Coronary artery (tissue), 2 donors: ENCODE measurements around the gene THUMPD1.
"Not testable (repeated sequence)": the region's sequence is repeated elsewhere in the genome, so short reads cannot be mapped to it uniquely, and the experiment has no call there.

Experiments used
- DNase-seq: peaks from one replicate; pipeline ENCODE4 v3.0.0-alpha.2; 2017; ENCODE audit warnings: low spot score
- H3K27ac ChIP-seq, 2 donors: fragments of 200-600 bp; sonication (generic); one replicate each; pipeline ENCODE4 v1.5.1; 2016 to 2019
- H3K4me3 ChIP-seq: fragments of 200-600 bp; sonication (generic); 2 replicates; pipeline ENCODE4 v1.5.1; 2016; ENCODE audit warnings: mild to moderate bottlenecking, moderate library complexity
- CTCF ChIP-seq: fragments of 200-600 bp; sonication (generic); IDR thresholded peaks from one replicate; pipeline ENCODE4 v1.5.1; 2019; ENCODE audit warnings: antibody characterized with exemption

The THUMPD1 gene

GRCh38 chr16:20695024-20695423, 46.6 kb downstream of the THUMPD1 start:
- Histone ChIP-seq H3K27ac (no peak overlapping the region), H3K4me3 (no peak overlapping the region)
- TF ChIP-seq CTCF = no peak
- DNase-seq = no peak

DNA sequence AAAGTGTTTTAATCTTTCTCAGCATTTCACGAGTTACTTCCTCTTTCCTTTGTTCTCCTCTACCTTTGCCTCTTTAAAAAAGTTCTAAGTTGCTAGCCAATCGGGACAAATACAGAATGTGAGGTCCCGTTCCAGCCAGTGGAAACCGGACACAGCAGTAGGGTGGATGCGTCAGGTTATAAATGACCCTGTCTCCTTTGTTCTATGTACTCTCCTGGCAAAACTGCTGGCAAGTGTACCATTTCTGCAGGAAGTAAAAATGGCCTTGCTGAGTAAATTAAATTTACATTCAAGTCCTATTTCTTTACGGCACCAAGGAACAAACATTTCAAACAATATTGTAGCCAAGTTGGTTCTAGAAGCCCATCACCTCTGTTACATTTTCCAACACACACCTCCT, 47.5 kb downstream of the THUMPD1 start:
- not testable (repeated sequence) for H3K27ac ChIP-seq, DNase-seq, H3K4me3 ChIP-seq

DNA sequence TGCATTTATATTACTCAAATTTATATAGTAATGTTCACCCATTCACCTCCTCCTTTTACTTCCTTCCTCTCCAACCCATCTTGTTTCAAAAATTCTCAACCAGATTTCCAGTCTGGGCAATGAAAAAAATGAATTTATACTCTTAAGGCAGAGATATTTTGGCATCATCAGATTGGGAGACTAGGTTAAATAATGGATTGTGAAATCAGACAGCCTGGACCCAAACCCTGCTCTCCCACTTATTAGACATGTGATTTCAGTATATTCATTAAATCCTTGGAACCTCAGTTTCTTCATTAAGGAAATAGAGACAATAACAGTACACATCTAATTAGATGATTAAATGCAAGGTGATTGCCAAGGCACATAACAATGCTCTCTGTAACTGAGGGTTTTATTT, 52.0 kb downstream of the THUMPD1 start:
- no peak for DNase-seq
- Histone ChIP-seq H3K4me3 (no peak overlapping the region), H3K27ac (no peak overlapping the region)
- no peak for TF ChIP-seq CTCF

DNA sequence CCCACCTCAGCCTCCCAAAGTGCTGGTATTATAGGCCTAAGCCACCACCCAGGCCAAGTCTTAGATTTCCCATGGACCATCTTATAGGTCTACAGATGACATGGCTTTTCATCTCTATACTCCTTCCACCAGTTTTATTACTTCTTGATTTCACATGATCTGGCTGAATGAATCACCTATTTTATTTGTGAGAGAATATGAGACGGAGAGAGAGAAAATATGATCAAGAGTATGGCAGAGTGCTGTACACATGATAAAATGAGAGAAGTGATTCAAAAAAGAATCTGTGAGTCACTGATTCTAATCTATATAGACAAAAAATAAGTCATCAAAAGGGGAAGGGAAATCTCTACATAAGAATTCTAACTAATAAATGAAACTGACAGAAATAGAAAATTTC, 57.8 kb downstream of the THUMPD1 start:
- TF ChIP-seq CTCF = no peak
- no peak overlapping the region for H3K4me3 ChIP-seq

More for the DNA sequence above, 57.8 kb downstream of the THUMPD1 start:
- H3K27ac ChIP-seq = no peak overlapping the region
- no peak for DNase-seq
